Measurements from ENCODE around the gene VARS2.

The VARS2 gene

DNA sequence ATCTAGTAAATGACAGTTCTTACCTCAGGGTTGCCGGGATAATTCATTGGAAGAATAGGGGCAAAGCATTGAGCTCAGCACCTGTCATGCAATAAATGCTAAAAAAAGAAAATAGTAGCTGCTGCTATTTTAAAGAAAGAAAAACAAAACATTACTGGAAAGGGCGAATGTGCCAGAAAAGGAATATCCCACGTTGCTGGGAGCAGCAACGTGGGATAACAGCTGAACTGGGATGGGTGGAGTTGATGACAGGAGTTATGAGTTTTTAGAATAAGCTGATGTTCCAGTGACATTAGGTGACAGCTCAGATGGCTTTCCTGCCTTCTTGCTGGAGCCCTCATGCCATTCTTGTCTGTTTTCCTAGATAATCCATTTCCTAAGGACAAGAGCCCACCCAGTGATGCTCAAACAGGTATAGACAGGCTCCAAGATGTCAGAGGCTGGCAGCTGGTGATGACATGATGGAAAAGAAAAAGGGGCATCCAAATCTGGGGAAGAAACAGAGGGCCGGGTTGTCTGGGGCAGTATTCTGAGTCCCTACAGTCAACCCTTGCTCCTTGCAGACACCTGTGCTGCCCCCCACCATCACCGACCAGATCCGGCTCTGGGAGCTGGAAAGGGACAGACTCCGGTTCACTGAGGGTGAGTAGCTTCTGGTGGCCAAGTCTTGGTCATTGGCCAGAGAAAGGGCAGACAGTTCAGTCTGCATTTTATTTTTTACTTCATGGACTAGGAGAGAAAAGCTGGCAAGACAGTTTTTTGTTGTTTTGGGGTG lies 1.1 kb upstream of the VARS2 start:
- no peak overlapping the region for H3K4me3 ChIP-seq (replicated peaks; ENCODE audit: low read depth, low read length)
- no peak for DNase-seq (ENCODE audit: extremely low read depth, low read depth)
- TF ChIP-seq, protein P1, sequence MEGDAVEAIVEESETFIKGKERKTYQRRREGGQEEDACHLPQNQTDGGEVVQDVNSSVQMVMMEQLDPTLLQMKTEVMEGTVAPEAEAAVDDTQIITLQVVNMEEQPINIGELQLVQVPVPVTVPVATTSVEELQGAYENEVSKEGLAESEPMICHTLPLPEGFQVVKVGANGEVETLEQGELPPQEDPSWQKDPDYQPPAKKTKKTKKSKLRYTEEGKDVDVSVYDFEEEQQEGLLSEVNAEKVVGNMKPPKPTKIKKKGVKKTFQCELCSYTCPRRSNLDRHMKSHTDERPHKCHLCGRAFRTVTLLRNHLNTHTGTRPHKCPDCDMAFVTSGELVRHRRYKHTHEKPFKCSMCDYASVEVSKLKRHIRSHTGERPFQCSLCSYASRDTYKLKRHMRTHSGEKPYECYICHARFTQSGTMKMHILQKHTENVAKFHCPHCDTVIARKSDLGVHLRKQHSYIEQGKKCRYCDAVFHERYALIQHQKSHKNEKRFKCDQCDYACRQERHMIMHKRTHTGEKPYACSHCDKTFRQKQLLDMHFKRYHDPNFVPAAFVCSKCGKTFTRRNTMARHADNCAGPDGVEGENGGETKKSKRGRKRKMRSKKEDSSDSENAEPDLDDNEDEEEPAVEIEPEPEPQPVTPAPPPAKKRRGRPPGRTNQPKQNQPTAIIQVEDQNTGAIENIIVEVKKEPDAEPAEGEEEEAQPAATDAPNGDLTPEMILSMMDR (IDR thresholded peaks at IDR 0.05; ENCODE audit: low read depth, low read length, missing control alignments): no peak

DNA sequence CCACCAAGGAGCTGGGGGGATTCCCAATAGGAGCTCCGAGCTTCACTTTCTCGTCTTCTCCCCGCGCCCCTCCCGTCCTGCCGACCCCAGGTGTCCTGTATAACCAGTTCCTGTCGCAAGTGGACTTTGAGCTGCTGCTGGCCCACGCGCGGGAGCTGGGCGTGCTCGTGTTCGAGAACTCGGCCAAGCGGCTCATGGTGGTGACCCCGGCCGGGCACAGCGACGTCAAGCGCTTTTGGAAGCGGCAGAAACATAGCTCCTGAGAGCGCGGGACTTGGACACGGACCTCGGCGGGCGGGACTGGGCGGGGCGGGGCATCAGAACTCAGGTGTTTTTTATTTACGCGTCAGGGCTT lies 340 bp upstream of the VARS2 start:
- DNase-seq (ENCODE audit: extremely low read depth, low read depth): no peak
- TF ChIP-seq, protein P1 (IDR thresholded peaks at IDR 0.05; ENCODE audit: low read depth, low read length, missing control alignments): no peak
- peak overlapping the region; percentile 61 for H3K4me3 ChIP-seq (replicated peaks; ENCODE audit: low read depth, low read length)

DNA sequence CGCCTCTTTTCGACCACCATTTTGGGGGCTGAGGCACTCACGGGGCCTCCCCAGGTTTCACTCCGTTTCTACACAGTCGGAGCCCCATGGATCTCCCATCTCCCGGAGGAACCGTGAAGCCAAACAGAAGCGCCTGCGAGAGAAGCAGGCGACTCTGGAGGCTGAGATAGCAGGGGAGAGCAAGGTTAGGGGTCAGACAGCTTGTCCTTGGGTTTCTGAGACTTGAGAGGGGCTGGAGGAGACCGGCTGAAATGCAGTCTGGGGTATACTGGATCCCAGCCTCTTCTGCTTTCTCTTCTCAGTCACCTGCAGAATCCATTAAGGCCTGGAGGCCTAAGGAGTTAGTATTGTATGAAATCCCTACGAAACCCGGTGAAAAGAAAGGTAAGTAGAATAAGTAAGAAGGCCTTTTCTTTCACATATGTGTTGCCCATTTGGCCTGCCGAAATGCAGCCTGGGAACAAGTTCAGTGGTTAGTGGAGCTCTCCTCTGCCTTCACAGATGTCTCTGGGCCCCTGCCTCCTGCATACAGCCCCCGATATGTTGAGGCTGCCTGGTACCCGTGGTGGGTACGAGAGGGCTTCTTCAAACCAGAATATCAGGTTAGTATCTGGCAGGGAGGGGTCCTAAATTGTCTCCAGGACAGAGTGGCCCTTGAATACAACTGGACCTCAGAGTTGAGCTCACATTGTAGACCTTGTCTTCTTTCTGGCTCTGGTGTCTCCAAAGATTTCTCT lies 984 bp downstream of the VARS2 start:
- no peak for DNase-seq (ENCODE audit: extremely low read depth, low read depth)
- TF ChIP-seq, protein P1 (IDR thresholded peaks at IDR 0.05; ENCODE audit: low read depth, low read length, missing control alignments): no peak
- H3K4me3 ChIP-seq (replicated peaks; ENCODE audit: low read depth, low read length): peak overlapping the region; percentile 61

DNA sequence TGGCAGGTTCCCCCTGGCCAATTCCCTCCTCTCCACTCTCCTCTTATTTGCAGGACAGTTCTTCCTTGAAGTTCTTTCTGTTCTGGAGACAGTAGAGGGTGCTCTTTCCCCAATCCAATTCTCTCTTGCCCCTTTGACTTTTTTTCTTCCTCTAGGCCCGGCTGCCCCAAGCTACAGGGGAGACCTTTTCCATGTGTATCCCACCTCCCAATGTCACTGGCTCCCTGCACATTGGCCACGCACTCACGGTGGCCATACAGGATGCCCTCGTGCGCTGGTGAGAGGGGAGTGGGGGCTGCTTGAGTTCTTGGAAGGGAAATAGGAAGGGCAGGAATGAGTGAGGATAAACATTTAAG lies 1.5 kb downstream of the VARS2 start:
- TF ChIP-seq, protein P1 (IDR thresholded peaks at IDR 0.05; ENCODE audit: low read depth, low read length, missing control alignments): peak; percentile 61
- no peak overlapping the region; the same call in 1 of the 2 replicates for H3K4me3 ChIP-seq (replicated peaks; ENCODE audit: low read depth, low read length)
- peak; percentile 56 for DNase-seq (ENCODE audit: extremely low read depth, low read depth)

DNA sequence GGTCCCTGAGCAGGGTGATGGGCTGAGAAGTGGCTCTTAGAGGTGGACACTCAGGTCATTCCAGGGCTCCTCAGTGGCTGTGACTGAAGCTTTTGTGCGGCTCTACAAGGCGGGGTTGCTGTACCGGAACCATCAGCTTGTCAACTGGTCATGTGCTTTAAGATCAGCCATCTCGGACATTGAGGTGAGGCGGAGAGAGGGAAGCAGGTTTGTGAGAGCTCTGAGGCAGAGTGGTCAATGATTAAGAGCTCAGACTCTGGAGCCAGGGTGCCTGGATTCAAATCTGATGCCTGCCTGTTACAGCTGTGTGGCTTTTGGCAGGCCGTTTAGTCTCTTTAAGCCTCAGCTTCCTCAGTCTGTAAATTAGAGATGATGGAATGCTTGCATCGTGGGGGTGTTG lies 3.0 kb downstream of the VARS2 start:
- no peak overlapping the region for H3K4me3 ChIP-seq (replicated peaks; ENCODE audit: low read depth, low read length)
- DNase-seq (ENCODE audit: extremely low read depth, low read depth): no peak
- TF ChIP-seq, protein P1 (IDR thresholded peaks at IDR 0.05; ENCODE audit: low read depth, low read length, missing control alignments): no peak

DNA sequence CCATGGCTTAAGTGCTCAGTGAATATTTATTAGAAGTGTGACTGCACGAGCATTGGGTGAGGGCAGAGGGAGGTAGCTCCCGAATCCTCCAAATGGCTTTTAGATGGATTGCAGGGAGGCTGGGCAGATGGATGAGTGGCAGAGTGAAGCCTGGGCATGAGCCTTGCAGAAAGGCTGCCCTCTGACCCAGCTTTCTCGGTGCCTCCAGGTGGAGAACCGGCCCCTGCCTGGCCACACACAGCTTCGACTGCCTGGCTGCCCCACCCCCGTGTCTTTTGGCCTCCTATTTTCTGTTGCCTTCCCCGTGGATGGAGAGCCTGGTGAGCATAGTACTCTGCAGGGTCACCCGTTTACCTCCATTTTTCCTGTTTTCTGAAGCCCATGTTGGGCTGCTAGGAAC lies 3.4 kb downstream of the VARS2 start:
- no peak for DNase-seq (ENCODE audit: extremely low read depth, low read depth)
- no peak overlapping the region for H3K4me3 ChIP-seq (replicated peaks; ENCODE audit: low read depth, low read length)
- TF ChIP-seq, protein P1 (IDR thresholded peaks at IDR 0.05; ENCODE audit: low read depth, low read length, missing control alignments): no peak
